Measurements from ENCODE around the gene CA5B. TPM values are rescaled to one million over a fixed set of nuclear protein-coding genes. Genes with fewer than 3 reads are reported as not detected.

The CA5B gene
- total and polyA plus RNA-seq, 2 donors (not counting 1 experiment from before 2014, with no cell fraction given): 17.2 to 25.1 TPM

GRCh38 chrX:15714529-15714928 is 23.5 kb upstream of the CA5B start:
- H4K20me1 ChIP-seq (ENCODE audit: control insufficient read depth, insufficient read depth, low read length, poor library complexity, severe bottlenecking): no peaks in the 10 kb centered on the region
- Mint-ChIP-seq H3K4me1 (no peaks in the 10 kb centered on the region), H3K4me3 (no peak overlapping the region), H3K9me3 (ENCODE audit: insufficient read depth) (no peaks in the 10 kb centered on the region), H3K27ac (no peak overlapping the region), H3K27me3 (no peaks in the 10 kb centered on the region)
- H3K9me3 ChIP-seq (ENCODE audit: control extremely low read depth in 1 of 3, control insufficient read depth in 2 of 3, insufficient read depth in 1 of 3, low read length in 2 of 3): no peaks in the 10 kb centered on the region
- 100% methylated on average over 1 of the region's 1 CpG for WGBS (ENCODE audit: insufficient coverage)
- POLR2A ChIA-PET: no interaction called here
- H3K27ac ChIP-seq (ENCODE audit: low read length in 2 of 2): no peak overlapping the region
- H3K4me3 ChIP-seq (ENCODE audit: control extremely low read depth in 1 of 5, extremely low read depth in 1 of 5, insufficient read depth in 1 of 5, low read depth in 2 of 5, low read length in 4 of 5): no peak overlapping the region
- H3K36me3 ChIP-seq (replicated peaks in 1 of 2; ENCODE audit: control extremely low read depth in 1 of 2, control insufficient read depth in 1 of 2, extremely low read depth in 1 of 2, insufficient read depth in 2 of 2, low read length in 1 of 2): peaks cover 0 to 3% of the 10 kb centered on the region in 2 experiments
- intact Hi-C loops (cut with micrococcal nuclease): no loop called here
- no peaks in the 10 kb centered on the region for H3K79me2 ChIP-seq (ENCODE audit: control insufficient read depth, insufficient read depth, low read length)
- no peaks in the 10 kb centered on the region for H3K27me3 ChIP-seq (replicated peaks in 1 of 4; ENCODE audit: control extremely low read depth in 1 of 4, control insufficient read depth in 3 of 4, insufficient read depth in 4 of 4, low read length in 3 of 4)
- CTCF ChIA-PET: no interaction called here
- ATAC-seq (ENCODE audit: low read depth) (no peak), DNase-seq (no peak)
- no peak for TF ChIP-seq EZH2 (IDR thresholded peaks at IDR 0.05; ENCODE audit: borderline replicate concordance, insufficient read depth, low read depth, low read length, poor library complexity, severe bottlenecking)
- H2AFZ ChIP-seq (ENCODE audit: insufficient read depth, low read depth, low read length, poor library complexity, severe bottlenecking): no peak overlapping the region
- H3K4me2 ChIP-seq (replicated peaks; ENCODE audit: low read depth, low read length, poor library complexity, severe bottlenecking): no peak overlapping the region
- H3K4me1 ChIP-seq (ENCODE audit: control insufficient read depth in 2 of 2, insufficient read depth in 2 of 2, low read length in 2 of 2): no peaks in the 10 kb centered on the region
- no peak overlapping the region for H3K9ac ChIP-seq (ENCODE audit: low read length)

GRCh38 chrX:15718283-15718970 is 19.6 kb upstream of the CA5B start:
- peaks cover 0 to 3% of the 10 kb centered on the region in 2 experiments for H3K36me3 ChIP-seq (replicated peaks in 1 of 2; ENCODE audit: control extremely low read depth in 1 of 2, control insufficient read depth in 1 of 2, extremely low read depth in 1 of 2, insufficient read depth in 2 of 2, low read length in 1 of 2)
- no peak overlapping the region for H3K27ac ChIP-seq (ENCODE audit: low read length in 2 of 2)
- no CpG with 5 or more reads among the region's 9 CpGs for WGBS (ENCODE audit: insufficient coverage)
- Mint-ChIP-seq H3K4me3 (no peak overlapping the region), H3K9me3 (ENCODE audit: insufficient read depth) (no peaks in the 10 kb centered on the region), H3K27ac (no peak overlapping the region), H3K4me1 (no peaks in the 10 kb centered on the region), H3K27me3 (no peaks in the 10 kb centered on the region)
- H2AFZ ChIP-seq (ENCODE audit: insufficient read depth, low read depth, low read length, poor library complexity, severe bottlenecking): no peak overlapping the region
- no peak overlapping the region for H3K9ac ChIP-seq (ENCODE audit: low read length)
- H3K4me1 ChIP-seq (ENCODE audit: control insufficient read depth in 2 of 2, insufficient read depth in 2 of 2, low read length in 2 of 2): no peaks in the 10 kb centered on the region
- no peak overlapping the region for H3K4me3 ChIP-seq (ENCODE audit: control extremely low read depth in 1 of 5, extremely low read depth in 1 of 5, insufficient read depth in 1 of 5, low read depth in 2 of 5, low read length in 4 of 5)
- no peaks in the 10 kb centered on the region for H3K27me3 ChIP-seq (replicated peaks in 1 of 4; ENCODE audit: control extremely low read depth in 1 of 4, control insufficient read depth in 3 of 4, insufficient read depth in 4 of 4, low read length in 3 of 4)
- H3K9me3 ChIP-seq (ENCODE audit: control extremely low read depth in 1 of 3, control insufficient read depth in 2 of 3, insufficient read depth in 1 of 3, low read length in 2 of 3): no peaks in the 10 kb centered on the region
- H4K20me1 ChIP-seq (ENCODE audit: control insufficient read depth, insufficient read depth, low read length, poor library complexity, severe bottlenecking): no peaks in the 10 kb centered on the region
- CTCF ChIA-PET: no interaction called here
- intact Hi-C loops (cut with micrococcal nuclease): no loop called here
- ATAC-seq (ENCODE audit: low read depth): no peak
- POLR2A ChIA-PET: no interaction called here
- no peak for DNase-seq
- TF ChIP-seq EZH2 (IDR thresholded peaks at IDR 0.05; ENCODE audit: borderline replicate concordance, insufficient read depth, low read depth, low read length, poor library complexity, severe bottlenecking): no peak
- TF ChIP-seq CTCF (IDR thresholded peaks at IDR 0.05): no peak
- no peak overlapping the region for H3K4me2 ChIP-seq (replicated peaks; ENCODE audit: low read depth, low read length, poor library complexity, severe bottlenecking)
- no peaks in the 10 kb centered on the region for H3K79me2 ChIP-seq (ENCODE audit: control insufficient read depth, insufficient read depth, low read length)
